Middle frontal gyrus (tissue), 1 donor: ENCODE data around the gene LRRC7.

Experiments
- DNase-seq: peaks from one replicate; pipeline ENCODE4 v3.0.0-alpha.2; 2015; ENCODE audit warnings: low spot score; ENCODE audit errors: extremely low spot score

Gene LRRC7

GRCh38 chr1:70164350-70164749 is 596.6 kb downstream of the LRRC7 start:
- DNase-seq: no peak

- no peak for DNase-seq
Observed at GRCh38 chr1:70168283-70168682, 600.6 kb downstream of the LRRC7 start.

GRCh38 chr1:70169018-70169839 is 601.5 kb downstream of the LRRC7 start:
- DNase-seq: no peak

GRCh38 chr1:70171512-70171911 is 603.8 kb downstream of the LRRC7 start:
- DNase-seq: no peak
